HK-2 (cell line): ENCODE data around the gene MPEG1.

ENCODE experiments used
- DNase-seq: peaks from one replicate; pipeline ENCODE4 v3.0.0-alpha.2; 2018; ENCODE audit not compliant: unreplicated experiment

Gene MPEG1

DNA sequence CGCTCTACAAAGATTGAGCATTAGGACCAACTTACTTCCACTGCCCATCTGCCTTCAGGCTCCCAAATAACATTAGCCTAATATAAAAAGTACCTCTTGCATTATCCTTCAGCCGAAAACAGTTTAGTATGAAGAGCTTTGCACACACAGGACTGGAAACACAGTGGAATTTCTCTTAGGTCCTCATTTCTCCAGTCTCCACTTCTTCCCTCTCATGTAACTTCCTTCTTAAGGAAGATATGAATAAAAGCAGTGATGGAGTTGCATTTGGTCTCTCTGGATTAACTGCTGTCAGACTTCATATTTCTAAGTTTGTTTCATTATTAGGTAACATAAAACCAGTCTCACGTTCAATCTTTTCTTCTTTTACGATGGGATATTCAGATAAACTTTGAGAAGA, 5.6 kb upstream of the MPEG1 start:
- DNase-seq, result no peak

DNA sequence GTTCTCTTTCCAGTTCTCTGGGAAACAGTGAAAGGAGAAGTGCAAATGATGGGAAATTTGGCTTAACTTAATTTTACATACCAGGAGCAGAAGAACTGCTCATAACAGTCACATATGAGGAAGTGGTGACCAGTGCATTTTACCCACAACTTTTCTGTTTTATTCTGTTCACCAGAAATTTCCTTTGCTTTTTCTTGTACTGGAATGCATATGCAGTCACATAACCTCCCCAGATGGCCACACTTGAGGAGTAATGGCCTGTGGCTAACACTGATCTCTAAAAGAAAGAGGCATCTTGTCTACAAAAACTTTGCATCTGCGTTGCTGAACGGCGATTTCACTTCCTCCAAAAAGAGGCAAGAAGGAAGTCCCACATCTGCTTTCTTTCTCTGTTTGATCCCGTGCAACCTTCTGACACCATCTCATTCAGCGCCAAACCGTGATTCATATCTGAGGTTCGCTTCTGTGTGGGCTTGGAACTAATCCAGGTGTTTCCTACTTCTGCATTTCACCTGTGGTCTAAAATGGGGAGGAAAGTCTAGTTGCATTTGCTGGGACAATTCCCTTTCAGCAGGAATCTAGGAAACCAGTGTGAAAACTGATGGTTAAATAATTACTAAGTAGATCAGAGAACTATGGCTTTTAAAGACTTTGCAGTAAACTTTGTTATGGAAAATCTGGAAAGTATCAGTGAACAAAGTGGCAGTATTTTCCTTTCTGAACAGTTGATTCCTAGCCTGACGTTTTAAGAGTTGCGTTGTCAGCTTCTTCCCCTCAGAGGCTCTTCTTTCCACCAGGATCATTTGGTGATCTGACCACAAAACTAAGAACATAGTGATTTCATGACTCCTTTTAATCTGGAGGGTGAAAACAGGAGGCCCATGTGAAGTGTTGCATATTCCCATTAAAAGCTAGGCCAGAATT, 4.2 kb upstream of the MPEG1 start:
- DNase-seq, result no peak

DNA sequence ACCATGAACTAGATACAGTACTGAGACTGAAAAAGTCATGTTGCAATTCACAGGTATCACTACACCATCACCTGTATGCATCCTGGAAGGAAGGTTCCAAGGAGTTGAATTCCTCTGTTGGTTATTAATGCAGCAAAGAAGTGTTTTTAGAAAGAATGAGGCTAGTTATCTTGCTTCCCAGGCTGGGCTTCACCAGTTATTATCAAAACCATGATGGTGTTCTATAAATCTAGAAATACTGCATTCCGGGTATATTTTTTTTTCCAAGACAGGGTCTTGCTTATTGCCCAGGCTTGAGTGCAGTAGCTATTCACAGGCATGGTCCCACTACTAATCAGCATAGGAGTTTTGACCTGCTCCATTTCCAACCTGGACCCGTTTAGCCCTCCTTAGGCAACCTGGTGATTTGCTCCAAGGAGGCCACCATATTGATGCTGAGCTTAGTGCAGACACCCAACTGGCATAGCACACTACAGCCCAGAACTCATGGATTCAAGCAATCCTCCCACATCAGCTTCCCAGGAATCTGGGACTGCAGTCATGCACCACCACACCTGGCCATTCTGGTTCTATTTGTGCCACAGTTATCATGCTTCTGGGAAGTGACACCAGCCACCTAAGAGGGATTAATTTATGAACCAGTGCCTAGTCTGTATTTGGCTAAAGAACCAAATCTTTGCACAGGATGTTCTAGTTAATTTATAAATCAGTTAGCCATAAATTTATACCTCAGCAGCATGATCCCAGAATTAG, 1.6 kb upstream of the MPEG1 start:
- DNase-seq, result no peak

DNA sequence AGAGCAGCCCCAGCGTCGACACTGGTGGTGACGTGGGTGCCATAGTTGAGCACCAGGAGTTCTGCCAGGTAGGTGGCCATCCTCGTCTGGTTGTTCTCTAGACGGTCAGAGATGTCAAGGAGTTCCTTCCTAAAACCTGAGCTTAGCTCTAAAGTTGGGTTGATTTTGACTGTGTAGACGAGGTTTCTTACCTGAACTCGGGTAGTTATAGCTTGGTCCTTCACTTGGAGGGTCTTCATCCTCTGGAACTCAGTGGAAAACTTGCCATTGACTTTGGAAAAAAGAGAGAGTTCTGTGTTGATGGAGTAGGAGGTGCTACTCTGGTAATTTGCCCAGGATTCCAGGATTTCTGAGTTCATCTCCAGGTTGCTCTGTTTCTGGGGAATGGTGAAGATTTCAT, 505 bp downstream of the MPEG1 start:
- no peak for DNase-seq

DNA sequence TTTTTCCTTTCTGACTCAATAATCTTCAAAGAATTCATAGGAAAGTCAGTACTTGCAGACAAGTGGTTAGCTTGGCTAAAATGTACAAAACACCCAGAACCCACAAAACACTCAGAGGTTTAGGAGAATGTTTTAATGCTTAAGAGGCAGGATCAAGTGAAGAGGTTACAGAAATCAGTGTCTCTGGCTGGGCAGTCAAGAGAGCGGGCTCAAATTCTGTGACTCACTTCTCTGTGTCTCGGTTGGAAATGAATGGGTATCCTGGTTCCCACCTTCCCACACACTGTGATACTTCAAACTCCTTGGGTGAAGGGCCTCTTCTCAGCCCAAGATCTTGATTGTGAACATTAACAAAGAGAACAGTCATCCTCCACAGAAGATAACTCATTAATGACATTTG, 3.8 kb downstream of the MPEG1 start:
- peak; percentile 24 for DNase-seq

DNA sequence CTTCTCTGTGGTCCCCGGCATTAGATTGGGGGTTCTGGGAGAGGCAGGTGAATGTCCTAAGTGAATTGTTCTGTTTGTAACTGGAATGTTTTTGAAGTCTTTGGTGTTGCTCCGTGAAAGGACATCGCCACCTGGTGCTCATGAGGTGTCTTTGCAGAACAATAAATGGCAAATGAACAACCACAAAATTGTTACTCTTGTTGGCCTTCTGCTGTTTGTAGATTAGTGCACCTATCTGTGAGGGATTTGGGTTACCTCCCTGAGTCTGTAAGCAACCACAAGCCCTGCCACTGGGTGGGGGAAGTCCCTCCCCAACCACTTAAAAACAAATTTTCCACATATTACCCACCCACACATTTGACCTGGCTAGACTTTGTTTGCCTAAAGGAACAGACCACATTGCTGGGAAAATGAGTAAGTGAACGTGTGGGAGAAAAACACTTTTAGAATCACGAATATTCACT, 4.7 kb downstream of the MPEG1 start:
- DNase-seq, result peak; percentile 17

DNA sequence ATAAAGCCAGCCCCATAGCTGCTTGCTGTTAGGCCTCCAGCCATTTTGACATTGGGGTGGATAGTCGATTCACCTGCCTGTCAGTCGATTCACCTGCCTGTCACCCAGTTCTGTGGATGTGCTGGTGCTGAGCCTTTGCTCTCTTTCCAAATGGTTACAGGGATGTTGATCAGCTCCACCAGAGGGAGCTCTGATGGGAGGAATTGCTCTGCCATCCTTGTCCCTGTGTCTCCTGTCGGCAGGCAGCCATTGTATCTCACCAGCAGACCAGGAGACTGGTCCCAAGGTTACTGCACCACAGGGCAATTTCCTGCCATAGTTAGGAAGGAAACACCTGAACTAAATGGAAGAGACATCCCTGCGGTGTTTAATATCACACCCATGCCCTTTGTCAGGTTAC, 6.1 kb downstream of the MPEG1 start:
- no peak for DNase-seq

DNA sequence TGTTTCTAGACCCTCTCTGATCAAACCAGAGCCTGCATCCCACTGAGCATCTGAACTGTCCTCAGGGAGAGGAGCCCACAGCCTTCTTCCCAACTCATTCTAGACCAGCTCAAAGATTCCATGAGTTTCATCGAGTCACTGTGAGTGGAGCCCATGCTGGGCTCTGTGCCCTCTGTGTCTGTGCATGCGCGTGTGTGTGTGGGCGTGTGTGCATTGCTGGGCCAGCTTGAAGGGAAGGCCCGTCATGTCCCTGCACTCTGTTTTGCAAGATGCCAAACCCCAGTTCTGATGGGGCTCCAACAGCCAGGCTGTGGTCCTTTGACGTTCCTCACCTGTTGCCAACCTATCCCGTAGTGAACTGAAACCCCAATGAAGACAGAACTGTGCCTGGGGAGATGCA, 7.1 kb downstream of the MPEG1 start:
- no peak for DNase-seq

DNA sequence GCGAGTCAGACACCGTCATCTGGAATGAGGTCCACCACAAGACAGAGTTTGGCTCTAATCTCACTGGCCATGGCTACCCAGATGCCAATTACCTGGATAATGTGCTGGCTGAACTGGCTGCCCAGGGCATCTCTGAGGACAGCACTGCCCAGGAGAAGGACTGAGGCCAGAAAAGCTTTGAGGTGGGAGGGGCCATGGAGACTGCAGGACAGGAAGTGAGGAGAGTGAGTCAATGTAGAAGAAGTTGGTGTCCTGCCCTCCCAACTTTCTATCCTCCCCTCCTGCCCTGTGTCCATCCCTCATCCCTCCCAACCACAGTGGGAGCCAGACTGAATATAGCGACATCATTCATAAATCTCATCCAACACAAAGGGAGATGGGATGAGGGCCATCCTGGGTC, 8.0 kb downstream of the MPEG1 start:
- DNase-seq, result no peak

DNA sequence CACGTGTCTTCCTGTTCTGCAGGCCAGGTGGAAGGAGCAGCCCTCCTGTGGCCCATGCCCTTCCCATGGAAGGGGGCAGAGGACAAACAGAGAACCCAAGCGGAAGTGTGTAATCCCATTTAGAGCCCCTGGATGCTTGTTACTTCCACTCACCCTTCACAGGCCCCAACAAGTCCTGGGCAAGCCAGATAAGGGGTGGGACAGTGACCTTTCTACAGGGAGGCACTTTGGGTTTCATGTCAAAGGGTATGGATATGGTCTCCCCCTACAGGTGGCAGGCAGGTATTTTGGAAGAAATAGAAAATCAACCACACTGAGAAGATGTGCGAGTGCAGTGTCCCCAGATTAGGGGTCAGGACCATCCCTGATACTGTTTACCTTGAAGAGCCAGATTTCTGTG, 11.4 kb downstream of the MPEG1 start:
- DNase-seq, result no peak

DNA sequence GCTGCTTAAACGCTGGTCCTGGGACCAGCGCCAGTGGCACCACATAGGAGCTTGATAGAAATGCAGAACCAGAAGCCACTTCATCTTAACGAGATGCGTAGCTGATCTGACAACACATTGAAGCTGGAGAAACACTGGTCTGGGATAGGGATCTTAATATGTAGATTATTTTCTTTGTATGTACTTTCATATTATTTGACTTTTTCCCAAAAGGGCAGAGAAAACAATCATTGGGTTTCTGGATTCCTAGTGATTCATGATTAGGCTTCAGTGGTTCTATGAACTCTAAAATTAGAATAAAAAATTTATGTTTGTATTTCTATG, 12.3 kb downstream of the MPEG1 start:
- DNase-seq, result no peak

DNA sequence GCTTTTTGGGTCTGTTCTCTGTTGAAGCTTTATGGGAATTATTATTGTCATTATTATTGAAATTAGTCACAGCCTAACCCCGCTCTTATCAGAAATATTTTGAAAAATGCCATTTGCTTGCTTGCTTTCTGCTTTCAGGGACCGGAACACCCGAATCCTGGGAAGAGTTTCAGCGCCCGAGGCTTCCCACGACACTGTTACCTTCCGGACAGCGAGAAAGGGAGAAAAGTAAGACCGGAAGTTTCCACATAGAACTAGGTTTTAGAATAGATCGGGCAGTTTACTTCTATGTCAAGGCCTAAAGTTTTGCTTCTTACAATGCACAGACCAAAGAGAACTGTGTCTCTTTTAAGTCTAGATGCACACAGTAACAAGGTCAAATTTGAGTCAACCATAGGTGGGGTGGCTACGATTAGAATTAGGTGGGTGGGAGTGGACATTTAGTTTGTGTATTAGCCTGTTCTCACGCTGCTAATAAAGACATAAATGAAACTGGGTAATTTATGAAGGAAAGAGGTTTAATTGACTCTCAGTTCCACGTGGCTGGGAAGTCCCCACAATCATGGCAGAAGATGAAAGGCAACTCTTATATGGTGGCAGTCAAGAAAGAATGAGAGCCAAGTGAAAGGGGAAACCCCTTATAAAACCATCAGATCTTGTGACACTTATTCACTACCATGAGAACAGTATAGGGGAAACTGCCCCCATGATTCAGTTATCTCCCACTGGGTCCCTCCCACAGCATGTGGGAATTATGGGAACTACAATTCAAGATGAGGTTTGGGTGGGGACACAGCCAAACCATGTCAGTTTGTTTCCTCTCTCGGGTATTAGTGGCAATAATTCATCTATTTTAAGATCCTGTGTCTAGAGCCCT, 12.9 kb downstream of the MPEG1 start:
- no peak for DNase-seq

DNA sequence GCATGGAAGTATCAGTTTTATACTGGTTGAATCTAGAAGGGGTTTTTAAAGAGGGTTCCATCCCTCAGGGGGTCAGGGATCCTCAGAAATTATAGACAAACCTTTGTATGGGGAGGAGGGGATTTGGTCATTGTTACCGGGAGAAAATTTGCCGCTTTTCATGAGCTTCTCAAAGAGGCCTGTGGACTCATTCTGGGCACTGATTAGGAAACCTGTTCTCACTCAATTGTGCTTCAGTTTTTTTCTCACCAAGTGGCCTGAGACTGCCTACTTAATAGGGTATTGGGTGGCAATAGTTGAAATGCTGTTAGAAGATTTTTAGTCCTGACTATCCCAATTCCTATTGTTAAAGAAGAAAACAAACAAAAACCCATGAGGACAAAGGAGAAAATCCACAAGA, 14.0 kb downstream of the MPEG1 start:
- no peak for DNase-seq

DNA sequence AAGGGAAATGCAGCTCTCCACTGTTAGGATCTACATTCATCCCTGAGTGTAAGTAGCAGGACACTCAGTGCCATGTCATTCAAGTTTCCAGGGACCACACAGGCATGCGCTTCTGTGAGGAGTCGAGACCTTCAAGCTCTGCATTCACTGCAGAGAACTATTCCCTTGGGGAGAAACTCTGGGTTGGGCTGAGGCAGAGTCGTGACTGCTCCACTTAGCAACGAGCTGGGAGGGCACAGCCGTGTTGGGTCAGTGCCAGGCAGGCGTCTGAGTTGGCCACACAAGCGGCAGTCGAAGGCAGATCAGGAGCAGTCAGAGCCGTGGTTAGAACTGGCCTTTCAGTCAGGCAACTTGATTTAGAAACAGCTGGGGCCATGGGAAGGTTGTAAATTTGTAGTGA, 14.7 kb downstream of the MPEG1 start:
- DNase-seq, result no peak

DNA sequence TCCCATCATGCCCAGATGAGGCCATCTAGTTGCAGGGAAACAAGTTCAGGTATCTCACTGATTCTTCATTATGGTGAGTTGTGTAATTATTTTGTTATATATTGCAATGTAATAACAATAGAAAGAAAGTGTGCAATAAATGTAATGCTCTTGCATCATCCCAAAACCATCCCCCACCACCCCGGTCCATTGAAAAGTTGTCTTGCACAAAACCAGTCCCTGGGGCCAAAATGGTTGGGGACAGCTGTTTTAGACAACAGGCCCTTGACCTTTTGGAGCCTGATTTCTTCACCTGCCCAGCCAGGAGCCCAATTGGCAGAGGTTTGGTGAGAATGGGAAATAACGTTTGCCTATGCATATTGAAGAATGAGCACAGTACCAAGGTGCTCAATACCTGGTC, 15.9 kb downstream of the MPEG1 start:
- DNase-seq, result no peak

DNA sequence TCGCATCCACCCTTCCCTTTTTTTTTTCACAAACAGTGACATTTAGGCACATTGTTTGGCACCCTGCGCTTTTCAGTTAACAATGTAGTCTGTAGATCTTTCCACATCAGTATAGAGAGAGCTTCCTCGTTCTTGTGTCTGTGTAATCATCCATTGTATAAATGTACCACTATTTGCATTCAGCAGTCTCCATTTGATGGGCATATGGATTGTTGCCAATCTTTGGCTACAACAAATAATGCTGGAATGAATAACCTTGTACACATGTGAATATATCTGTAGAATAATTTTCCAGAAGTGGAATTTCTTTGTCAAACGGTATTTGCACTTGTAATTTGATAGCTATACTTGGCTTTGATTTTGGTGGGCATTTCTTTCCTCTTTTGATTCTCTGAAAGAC, 17.1 kb downstream of the MPEG1 start:
- no peak for DNase-seq

DNA sequence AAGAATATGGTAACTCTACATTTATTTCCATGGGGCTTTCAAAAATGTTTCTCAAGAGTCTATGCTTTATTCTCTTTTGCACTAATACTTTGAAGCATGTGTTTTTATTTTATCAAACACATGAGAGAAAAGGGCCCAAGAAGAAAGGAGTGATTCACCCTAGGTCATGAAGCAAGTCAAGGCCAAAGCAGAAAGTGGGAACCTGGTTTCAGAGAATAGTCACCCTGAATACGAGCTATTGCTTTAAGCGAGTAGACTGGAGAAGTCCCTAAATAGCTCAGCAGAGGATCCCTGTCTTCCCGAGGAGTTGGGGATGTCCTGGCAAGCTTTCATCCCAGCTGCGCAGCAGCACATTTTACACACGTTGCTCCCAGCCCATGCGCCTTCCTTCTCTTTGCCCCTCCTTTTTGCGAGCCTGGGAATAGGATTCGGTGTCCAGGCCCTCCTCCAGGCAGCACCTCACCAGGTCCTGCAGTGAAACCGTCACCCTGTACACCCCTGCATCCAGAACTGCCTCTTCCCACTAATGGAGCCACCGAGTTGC, 19.1 kb downstream of the MPEG1 start:
- no peak for DNase-seq

DNA sequence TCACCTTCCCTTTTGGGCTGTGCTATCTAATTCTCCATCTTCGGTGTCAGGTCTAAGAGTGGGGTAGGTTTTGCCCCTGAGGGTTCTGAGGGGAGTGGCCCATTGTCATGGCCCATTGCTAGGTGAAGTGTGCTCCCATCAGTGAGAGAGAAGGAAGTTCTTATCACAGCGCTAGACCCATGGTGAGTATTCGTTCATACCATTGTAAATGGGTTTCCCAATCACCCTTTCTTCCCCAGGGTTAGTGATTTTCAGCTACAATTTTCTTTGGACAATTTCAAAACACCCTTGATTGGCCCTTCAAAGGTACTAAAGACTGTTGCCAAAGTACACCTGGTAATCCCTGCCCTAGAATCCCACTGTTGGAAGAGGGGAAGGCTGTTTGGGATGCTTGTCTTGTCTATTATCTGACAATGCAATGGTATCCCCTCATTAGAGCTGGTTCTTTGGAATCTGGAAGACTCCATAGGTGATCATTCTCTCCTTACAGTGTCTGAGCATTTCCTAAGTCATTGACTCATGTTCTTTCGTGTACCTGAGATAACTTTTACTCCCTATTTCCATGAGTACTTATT, 20.2 kb downstream of the MPEG1 start:
- no peak for DNase-seq

DNA sequence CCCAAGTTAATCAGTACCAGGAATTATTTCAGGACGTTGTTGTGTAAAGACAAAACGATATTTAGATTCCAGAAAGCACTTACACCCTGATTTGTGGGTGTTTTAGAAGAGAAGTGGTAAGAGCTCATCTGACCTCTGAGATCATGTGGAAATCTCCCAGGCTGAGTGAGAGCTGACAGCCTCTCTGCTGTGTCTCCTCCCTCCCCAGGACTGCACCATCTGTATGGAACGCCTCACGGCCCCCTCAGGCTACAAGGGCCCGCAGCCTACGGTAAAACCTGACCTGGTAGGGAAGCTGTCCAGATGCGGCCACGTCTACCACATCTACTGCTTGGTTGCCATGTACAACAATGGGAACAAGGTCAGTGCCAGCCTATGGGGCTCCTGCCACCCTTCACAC, 20.8 kb downstream of the MPEG1 start:
- DNase-seq, result no peak

DNA sequence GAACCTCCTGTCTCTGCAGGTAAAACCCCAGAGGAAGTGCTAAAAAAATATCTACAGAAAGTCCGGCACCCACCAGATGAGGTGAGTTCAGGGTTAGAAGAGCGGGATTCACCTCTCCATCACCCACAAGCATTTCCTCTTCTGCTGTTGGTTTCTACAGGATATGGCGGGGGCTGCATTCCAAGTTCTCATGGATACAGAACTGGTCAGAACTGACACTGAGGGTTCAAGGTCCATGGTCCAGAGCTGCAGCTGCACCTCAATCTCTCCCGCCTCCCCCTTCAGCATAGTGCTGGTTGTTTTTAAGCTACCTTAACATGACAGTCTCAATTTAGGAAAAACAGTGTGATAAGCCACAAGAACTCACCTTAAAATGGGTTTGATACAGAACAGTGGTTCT, 21.6 kb downstream of the MPEG1 start:
- no peak for DNase-seq

DNA sequence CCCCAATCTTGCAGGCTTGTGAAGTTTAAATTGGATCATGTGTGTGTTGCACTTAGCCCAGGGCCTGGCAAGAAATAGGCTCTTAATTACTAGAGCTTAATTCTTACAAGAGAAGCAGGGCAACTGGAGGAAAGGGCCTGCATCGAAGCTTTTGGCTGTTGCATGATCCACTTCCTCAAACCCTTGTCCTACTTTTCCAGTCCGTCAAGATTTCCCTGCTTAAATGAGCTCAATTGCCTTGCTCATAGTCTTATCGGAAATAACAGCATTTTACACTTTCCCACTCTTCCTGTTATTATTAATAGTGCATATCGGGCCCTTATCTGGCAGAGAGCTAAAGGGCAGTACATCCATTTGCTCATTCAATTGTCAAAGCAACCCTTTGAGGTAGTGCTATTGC, 22.7 kb downstream of the MPEG1 start:
- DNase-seq, result no peak

DNA sequence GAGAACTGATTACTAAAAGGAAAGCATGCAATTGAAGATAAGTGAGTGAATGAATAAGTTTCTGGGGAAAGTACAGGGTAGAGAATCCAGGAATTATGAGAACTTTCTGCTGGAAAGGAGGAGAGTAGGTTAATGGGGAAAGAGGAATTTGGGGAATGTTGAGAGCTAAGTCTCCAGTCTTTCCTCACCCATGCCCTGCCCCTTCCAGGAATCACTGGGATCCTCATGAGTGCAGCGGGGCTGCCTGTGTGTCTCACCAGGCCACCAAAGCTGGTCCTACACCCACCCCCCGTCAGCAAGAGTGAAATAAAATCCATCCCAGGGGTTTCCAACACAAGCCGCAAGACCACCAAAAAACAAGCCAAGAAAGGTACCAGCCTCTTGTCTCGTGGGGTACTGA, 23.8 kb downstream of the MPEG1 start:
- no peak for DNase-seq
